ENCODE data around the gene APLF.
"Not testable (repeated sequence)": the region's sequence is repeated elsewhere in the genome, so short reads cannot be mapped to it uniquely, and the experiment has no call there.

The APLF gene

DNA sequence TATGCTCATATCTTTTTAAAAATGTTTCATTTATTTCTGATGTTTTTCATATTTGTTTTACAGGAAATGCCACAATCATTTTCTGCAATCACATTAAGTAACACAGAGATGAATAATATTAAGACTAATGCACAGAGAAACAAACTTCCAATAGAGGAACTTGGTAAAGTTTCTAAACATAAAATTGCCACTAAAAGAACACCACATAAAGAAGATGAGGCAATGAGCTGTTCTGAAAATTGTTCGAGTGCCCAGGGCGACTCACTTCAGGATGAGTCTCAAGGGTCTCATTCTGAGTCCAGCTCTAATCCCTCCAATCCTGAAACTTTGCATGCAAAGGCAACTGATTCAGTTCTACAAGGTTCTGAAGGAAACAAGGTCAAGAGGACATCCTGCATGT is 70.4 kb downstream of the APLF start:
- DNase-seq (ENCODE audit: low spot score), result no peak
- TF ChIP-seq, protein P1, sequence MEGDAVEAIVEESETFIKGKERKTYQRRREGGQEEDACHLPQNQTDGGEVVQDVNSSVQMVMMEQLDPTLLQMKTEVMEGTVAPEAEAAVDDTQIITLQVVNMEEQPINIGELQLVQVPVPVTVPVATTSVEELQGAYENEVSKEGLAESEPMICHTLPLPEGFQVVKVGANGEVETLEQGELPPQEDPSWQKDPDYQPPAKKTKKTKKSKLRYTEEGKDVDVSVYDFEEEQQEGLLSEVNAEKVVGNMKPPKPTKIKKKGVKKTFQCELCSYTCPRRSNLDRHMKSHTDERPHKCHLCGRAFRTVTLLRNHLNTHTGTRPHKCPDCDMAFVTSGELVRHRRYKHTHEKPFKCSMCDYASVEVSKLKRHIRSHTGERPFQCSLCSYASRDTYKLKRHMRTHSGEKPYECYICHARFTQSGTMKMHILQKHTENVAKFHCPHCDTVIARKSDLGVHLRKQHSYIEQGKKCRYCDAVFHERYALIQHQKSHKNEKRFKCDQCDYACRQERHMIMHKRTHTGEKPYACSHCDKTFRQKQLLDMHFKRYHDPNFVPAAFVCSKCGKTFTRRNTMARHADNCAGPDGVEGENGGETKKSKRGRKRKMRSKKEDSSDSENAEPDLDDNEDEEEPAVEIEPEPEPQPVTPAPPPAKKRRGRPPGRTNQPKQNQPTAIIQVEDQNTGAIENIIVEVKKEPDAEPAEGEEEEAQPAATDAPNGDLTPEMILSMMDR (IDR thresholded peaks at IDR 0.05; ENCODE audit: extremely low read depth, missing control alignments), result no peak

DNA sequence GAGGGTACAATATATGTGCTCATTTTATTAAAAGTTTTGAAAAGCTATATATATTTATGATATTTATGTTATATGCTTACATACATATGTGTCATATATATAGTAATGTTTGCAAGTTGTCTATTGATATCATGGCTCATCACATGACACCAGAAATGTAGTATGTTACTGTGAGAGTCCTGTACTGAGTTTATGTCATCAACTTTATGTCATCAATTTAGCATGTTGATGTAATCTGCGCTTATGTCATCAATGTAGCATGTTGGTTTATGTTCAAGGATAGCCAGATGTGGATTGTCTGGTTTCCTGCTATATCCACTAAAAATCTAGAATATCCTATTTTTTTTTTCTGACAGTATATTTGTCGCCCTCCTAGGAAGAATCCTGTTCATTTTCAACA is 77.4 kb downstream of the APLF start:
- TF ChIP-seq, protein P1 (IDR thresholded peaks at IDR 0.05; ENCODE audit: extremely low read depth, missing control alignments), result no peak
- DNase-seq (ENCODE audit: low spot score), result no peak

DNA sequence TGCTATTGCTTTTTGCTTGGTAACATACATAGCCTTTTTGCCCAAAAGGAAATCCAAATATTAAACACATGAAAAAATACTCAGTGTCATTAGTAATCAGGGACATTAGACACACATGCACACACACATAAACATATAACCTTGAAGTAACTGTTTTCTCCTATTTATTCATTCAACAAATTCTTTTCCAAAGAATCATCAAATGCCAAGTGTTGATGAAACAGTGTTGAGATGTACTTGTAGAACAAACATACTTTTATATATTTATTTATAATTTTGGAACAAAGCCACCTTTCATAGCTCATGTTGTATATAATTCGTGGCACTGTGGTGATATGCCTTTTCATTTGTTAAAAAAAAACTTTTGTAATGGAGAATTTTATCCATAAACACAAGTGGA is 81.0 kb downstream of the APLF start:
- DNase-seq (ENCODE audit: low spot score), result no peak
- TF ChIP-seq, protein P1 (IDR thresholded peaks at IDR 0.05; ENCODE audit: extremely low read depth, missing control alignments), result no peak

DNA sequence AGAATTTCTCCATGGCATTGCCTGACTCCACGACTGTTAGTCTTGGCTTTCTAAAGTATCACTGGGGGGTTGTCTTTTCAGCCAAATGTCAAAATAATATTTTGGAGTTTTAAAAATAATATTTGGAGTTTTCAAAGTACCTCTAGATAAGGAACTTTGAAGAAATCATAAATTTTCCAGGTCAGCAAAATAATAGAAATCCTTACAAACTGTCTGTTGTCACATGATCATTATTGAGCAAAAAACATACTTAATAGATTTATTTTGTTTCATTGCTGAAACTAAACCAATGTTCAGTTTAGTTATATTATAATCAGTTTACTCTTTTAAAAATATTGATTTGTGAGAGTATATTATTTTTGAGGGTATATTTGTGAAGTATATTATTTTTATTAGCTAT is 85.7 kb downstream of the APLF start:
- no peak for DNase-seq (ENCODE audit: low spot score)
- TF ChIP-seq, protein P1 (IDR thresholded peaks at IDR 0.05; ENCODE audit: extremely low read depth, missing control alignments), result no peak

DNA sequence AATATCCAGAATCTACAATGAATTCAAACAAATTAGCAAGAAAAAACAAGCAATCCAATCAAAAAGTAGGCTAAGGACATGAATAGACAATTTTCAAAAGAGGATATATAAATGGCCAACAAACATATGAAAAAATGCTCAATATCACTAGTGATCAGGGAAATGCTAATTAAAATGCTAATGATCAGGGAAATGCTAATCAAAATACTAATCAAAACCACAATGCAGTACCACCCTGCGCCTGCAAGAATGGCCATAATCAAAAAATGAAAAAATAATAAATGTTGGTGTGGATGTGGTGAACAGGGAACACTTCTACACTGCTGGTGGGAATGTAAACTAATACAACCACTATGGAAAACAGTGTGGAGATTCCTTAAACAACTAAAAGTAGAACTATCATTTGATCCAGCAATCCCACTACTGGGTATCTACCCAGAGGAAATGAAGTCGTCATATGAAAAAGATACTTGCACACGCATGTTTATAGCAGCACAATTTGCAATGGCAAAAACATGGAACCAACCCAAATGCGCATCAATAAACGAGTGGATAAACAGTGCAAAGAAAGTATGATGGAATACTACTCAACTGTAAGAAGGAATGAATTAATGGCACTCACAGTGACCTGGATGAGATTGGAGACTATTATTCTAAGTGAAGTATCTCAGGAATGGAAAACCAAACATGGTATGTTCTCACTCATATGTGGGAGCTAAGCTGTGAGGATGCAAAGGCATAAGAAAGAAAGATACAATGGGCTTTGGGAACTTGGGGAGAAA is 88.2 kb downstream of the APLF start:
- not testable (repeated sequence) for DNase-seq (ENCODE audit: low spot score)

DNA sequence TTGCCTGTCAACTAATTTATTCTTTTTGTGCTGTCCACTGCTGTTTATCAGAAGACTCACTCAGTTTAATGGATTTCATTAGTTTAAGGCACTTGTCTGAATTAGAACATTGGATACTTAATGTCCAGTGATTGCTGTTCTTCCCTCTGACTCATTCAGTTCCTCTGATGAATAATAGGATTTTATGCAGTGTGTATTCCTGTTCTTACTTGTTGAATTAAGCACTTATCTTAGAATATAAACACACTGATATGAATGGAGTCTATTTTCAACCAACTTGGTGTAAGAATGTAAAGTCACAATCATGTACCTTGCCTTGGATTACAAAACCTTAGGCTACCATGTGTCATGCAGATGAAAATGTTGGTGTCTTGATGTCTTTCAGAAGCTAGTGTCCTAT is 89.0 kb downstream of the APLF start:
- TF ChIP-seq, protein P1 (IDR thresholded peaks at IDR 0.05; ENCODE audit: extremely low read depth, missing control alignments), result no peak
- no peak for DNase-seq (ENCODE audit: low spot score)

DNA sequence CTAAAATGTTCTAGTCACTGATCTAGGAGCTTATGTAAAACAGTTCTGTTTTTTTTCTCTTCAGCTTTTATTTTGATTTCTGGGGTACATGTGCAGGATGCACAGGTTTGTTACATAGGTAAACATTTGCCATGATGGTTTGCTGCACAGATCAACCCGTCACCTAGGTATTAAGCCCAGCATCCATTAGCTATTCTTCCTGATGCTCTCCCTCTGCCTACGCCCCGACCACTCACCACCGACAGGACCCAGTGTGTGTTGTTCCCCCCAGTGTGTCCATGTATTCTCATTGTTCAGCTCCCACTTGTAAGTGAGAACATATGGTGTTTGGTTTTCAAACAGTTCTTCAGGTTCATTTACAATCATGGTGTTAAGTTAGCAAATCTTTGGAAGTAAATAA is 91.2 kb downstream of the APLF start:
- TF ChIP-seq, protein P1 (IDR thresholded peaks at IDR 0.05; ENCODE audit: extremely low read depth, missing control alignments), result no peak
- no peak for DNase-seq (ENCODE audit: low spot score)

DNA sequence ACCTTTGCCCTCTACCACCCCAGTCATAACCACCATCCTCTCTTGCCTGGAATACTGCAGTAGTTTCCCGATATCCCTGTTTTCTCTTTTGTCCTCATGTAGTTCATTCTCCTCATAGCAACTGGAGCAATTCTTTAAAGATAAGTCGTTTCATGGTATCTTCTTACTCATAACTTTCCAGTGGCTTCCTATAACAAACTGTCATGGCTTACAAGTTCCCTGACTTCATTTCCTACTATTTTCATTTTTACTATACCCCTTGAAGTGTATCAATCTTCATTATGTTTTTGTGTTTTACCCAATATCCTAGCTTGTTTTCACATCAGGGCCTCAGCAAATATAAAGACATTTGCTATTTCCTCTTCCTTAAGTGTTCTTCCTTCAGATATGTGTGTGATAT is 92.3 kb downstream of the APLF start:
- DNase-seq (ENCODE audit: low spot score), result no peak
- TF ChIP-seq, protein P1 (IDR thresholded peaks at IDR 0.05; ENCODE audit: extremely low read depth, missing control alignments), result no peak

Measured in GM20000 (cell line).